Measurements from ENCODE around the gene PAPLN. TPM values are rescaled to one million over a fixed set of nuclear protein-coding genes. Genes with fewer than 3 reads are reported as not detected.

The PAPLN gene
- total and polyA plus RNA-seq, 4 donors = 5.1 to 69.3 (median 25.3) TPM

GRCh38 chr14:73243748-73244147 is 6.4 kb downstream of the PAPLN start:
- Histone ChIP-seq H3K9me3 (ENCODE audit: control insufficient read depth, insufficient read depth, low read length) (no peaks in the 10 kb centered on the region), H3K27me3 (ENCODE audit: control insufficient read depth, insufficient read depth, low read length) (peaks cover 68% of the 10 kb centered on the region), H3K36me3 (ENCODE audit: control insufficient read depth, insufficient read depth, low read length) (no peaks in the 10 kb centered on the region), H3K4me1 (ENCODE audit: control insufficient read depth, insufficient read depth, low read length) (peaks cover 34% of the 10 kb centered on the region), H3K27ac (ENCODE audit: low read depth, low read length) (no peak overlapping the region), H3K4me3 (ENCODE audit: low read depth, low read length) (no peak overlapping the region)
- no peak for DNase-seq (ENCODE audit: low read depth in 4 of 6, low spot score in 6 of 6)
- no CpG with 5 or more reads among the region's 2 CpGs for WGBS (ENCODE audit: insufficient coverage)

DNA sequence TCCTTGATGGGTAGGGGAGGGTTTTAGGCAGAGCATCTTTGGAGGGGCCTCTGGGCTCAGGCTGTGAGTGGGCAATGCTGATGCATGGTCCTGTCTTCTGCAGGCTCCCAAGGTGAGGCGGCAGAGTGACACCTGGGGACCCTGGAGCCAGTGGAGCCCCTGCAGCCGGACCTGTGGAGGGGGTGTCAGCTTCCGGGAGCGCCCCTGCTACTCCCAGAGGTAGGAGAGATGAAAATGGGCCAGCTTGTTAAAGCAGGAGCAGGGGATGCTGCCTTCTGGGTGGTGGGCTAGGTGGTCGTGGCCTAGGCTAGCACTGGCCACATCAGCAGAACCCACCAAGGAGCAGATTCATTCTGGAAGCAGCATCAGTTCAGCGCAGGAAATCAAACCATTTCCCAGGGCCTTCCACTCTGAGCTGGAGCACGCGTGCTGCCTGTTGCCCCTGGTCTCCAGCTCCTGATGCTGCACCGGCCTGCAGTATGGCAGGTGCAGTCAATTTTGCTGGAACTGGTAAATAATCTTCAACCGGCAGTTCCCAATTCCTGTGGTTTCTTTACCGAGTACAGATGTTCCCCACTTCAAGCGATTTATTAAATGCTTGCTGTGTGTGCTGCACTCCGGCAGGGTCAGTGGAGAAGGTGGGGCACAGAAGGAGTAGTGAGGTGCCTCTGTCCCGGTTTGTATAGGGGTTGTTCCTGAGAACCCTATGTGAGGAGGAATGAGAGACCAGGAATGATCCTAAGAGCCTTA is 7.4 kb downstream of the PAPLN start:
- H3K27me3 ChIP-seq (ENCODE audit: control insufficient read depth, insufficient read depth, low read length) = peaks cover 59% of the 10 kb centered on the region
- H3K4me3 ChIP-seq (ENCODE audit: low read depth, low read length) = no peak overlapping the region
- WGBS (ENCODE audit: insufficient coverage) = 92% methylated on average over 12 of the region's 14 CpGs
- H3K4me1 ChIP-seq (ENCODE audit: control insufficient read depth, insufficient read depth, low read length) = peaks cover 25% of the 10 kb centered on the region
- H3K9me3 ChIP-seq (ENCODE audit: control insufficient read depth, insufficient read depth, low read length) = no peaks in the 10 kb centered on the region
- no peaks in the 10 kb centered on the region for H3K36me3 ChIP-seq (ENCODE audit: control insufficient read depth, insufficient read depth, low read length)
- DNase-seq (ENCODE audit: low read depth in 4 of 6, low spot score in 6 of 6) = no peak
- no peak overlapping the region for H3K27ac ChIP-seq (ENCODE audit: low read depth, low read length)

- 13% methylated on average over 55 of the region's 64 CpGs for WGBS (ENCODE audit: insufficient coverage)
- Histone ChIP-seq H3K4me1 (ENCODE audit: control insufficient read depth, insufficient read depth, low read length) (peaks cover 21% of the 10 kb centered on the region), H3K4me3 (ENCODE audit: low read depth, low read length) (peak overlapping the region; percentile 22), H3K27ac (ENCODE audit: low read depth, low read length) (no peak overlapping the region), H3K36me3 (ENCODE audit: control insufficient read depth, insufficient read depth, low read length) (no peaks in the 10 kb centered on the region), H3K9me3 (ENCODE audit: control insufficient read depth, insufficient read depth, low read length) (no peaks in the 10 kb centered on the region), H3K27me3 (ENCODE audit: control insufficient read depth, insufficient read depth, low read length) (peaks cover 49% of the 10 kb centered on the region)
- DNase-seq (ENCODE audit: low read depth in 4 of 6, low spot score in 6 of 6) = peak in 1 of 6 donors; percentile 25
These were observed 8.4 kb downstream of the PAPLN start for GRCh38 chr14:73245480-73246325.

- Histone ChIP-seq H3K27ac (ENCODE audit: low read depth, low read length) (no peak overlapping the region), H3K36me3 (ENCODE audit: control insufficient read depth, insufficient read depth, low read length) (no peaks in the 10 kb centered on the region), H3K4me1 (ENCODE audit: control insufficient read depth, insufficient read depth, low read length) (peaks cover 19% of the 10 kb centered on the region), H3K4me3 (ENCODE audit: low read depth, low read length) (peak overlapping the region; percentile 22), H3K27me3 (ENCODE audit: control insufficient read depth, insufficient read depth, low read length) (peaks cover 41% of the 10 kb centered on the region), H3K9me3 (ENCODE audit: control insufficient read depth, insufficient read depth, low read length) (no peaks in the 10 kb centered on the region)
- no peak for DNase-seq (ENCODE audit: low read depth in 4 of 6, low spot score in 6 of 6)
- 94% methylated on average over 12 of the region's 18 CpGs for WGBS (ENCODE audit: insufficient coverage)
These were observed 9.3 kb downstream of the PAPLN start for GRCh38 chr14:73246387-73247150.

DNA sequence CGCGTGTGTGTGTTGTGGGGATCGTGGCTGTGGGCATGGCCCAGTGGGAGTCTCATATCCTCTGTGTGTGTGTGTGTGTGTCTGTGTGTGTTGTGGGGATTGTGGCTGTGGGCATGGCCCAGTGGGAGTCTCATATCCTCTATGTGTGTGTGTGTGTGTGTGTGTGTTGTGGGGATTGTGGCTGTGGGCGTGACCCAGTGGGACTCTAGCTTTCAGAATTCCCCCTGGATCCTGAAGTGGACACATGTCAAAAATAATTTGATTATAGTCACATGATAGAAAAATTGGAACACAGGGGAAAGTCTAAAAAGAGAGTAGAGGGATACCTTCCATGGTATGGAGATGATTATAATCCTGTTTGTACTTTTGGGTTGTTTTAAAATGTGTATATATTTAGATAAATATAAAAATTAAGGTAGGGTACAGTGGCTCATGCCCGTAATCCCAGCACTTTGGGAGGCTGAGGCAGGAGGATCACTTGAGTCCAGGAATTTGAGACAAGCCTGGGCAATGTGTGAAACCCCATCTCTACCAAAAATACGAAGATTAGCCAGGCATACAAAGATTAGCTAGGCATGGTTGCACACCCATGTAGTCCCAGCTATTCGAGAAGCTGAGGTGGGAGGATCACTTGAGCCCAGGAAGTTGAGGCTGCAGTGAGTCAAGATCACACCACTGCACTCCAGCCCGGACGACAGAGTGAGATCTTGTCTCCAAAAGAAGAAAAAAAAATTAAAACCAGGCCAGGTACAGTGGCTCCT is 11.0 kb downstream of the PAPLN start:
- DNase-seq (ENCODE audit: low read depth in 4 of 6, low spot score in 6 of 6) = no peak
- Histone ChIP-seq H3K9me3 (ENCODE audit: control insufficient read depth, insufficient read depth, low read length) (no peaks in the 10 kb centered on the region), H3K27ac (ENCODE audit: low read depth, low read length) (no peak overlapping the region), H3K36me3 (ENCODE audit: control insufficient read depth, insufficient read depth, low read length) (no peaks in the 10 kb centered on the region), H3K27me3 (ENCODE audit: control insufficient read depth, insufficient read depth, low read length) (peaks cover 41% of the 10 kb centered on the region), H3K4me3 (ENCODE audit: low read depth, low read length) (no peak overlapping the region), H3K4me1 (ENCODE audit: control insufficient read depth, insufficient read depth, low read length) (peaks cover 10% of the 10 kb centered on the region)
- WGBS (ENCODE audit: insufficient coverage) = 77% methylated on average over 4 of the region's 9 CpGs

- no peak for DNase-seq (ENCODE audit: low read depth in 4 of 6, low spot score in 6 of 6)
- WGBS (ENCODE audit: insufficient coverage) = no CpG with 5 or more reads among the region's 1 CpG
- Histone ChIP-seq H3K4me3 (ENCODE audit: low read depth, low read length) (no peak overlapping the region), H3K36me3 (ENCODE audit: control insufficient read depth, insufficient read depth, low read length) (no peaks in the 10 kb centered on the region), H3K4me1 (ENCODE audit: control insufficient read depth, insufficient read depth, low read length) (peaks cover 10% of the 10 kb centered on the region), H3K9me3 (ENCODE audit: control insufficient read depth, insufficient read depth, low read length) (no peaks in the 10 kb centered on the region), H3K27me3 (ENCODE audit: control insufficient read depth, insufficient read depth, low read length) (peaks cover 32% of the 10 kb centered on the region), H3K27ac (ENCODE audit: low read depth, low read length) (no peak overlapping the region)
These were observed 11.8 kb downstream of the PAPLN start for GRCh38 chr14:73249108-73249507.

- Histone ChIP-seq H3K9me3 (ENCODE audit: control insufficient read depth, insufficient read depth, low read length) (no peaks in the 10 kb centered on the region), H3K4me1 (ENCODE audit: control insufficient read depth, insufficient read depth, low read length) (peaks cover 10% of the 10 kb centered on the region), H3K36me3 (ENCODE audit: control insufficient read depth, insufficient read depth, low read length) (no peaks in the 10 kb centered on the region), H3K27me3 (ENCODE audit: control insufficient read depth, insufficient read depth, low read length) (peaks cover 26% of the 10 kb centered on the region), H3K27ac (ENCODE audit: low read depth, low read length) (no peak overlapping the region), H3K4me3 (ENCODE audit: low read depth, low read length) (no peak overlapping the region)
- DNase-seq (ENCODE audit: low read depth in 4 of 6, low spot score in 6 of 6) = no peak
- WGBS (ENCODE audit: insufficient coverage) = 85% methylated on average over 8 of the region's 13 CpGs
These were observed 12.4 kb downstream of the PAPLN start for GRCh38 chr14:73249564-73250316.

DNA sequence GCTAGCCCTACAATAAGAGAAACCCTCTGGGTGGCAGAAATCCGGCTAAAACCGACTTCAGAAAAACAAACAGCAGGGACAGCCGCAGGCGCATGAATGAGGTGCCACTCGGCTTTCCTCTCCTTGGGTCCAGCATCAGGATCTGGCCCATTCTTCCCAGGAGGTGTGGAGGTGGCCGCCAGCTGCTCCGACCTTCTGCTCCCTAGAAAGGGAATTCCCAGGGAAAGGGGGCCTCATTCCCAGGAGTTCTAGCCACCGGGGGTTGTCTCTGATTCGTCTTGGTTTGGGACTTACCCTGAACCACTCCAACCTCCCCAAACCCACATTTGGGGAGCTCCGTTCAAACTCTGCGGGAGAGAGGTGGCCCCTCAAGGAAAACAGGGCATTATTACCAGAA is 13.0 kb downstream of the PAPLN start:
- 94% methylated on average over 7 of the region's 11 CpGs for WGBS (ENCODE audit: insufficient coverage)
- no peak overlapping the region for H3K4me3 ChIP-seq (ENCODE audit: low read depth, low read length)
- H3K4me1 ChIP-seq (ENCODE audit: control insufficient read depth, insufficient read depth, low read length) = peaks cover 9% of the 10 kb centered on the region
- H3K27me3 ChIP-seq (ENCODE audit: control insufficient read depth, insufficient read depth, low read length) = peaks cover 20% of the 10 kb centered on the region
- no peak for DNase-seq (ENCODE audit: low read depth in 4 of 6, low spot score in 6 of 6)
- H3K27ac ChIP-seq (ENCODE audit: low read depth, low read length) = no peak overlapping the region
- no peaks in the 10 kb centered on the region for H3K9me3 ChIP-seq (ENCODE audit: control insufficient read depth, insufficient read depth, low read length)
- no peaks in the 10 kb centered on the region for H3K36me3 ChIP-seq (ENCODE audit: control insufficient read depth, insufficient read depth, low read length)
